Stomach (tissue), 4 donors: Measurements from ENCODE around the gene KIF12.

ENCODE experiments used
- EP300 ChIP-seq: sonication (generic); formaldehyde crosslinking; IDR thresholded peaks from one replicate; pipeline ENCODE4 v1.6.1; 2017; ENCODE audit warnings: antibody characterized with exemption
- POLR2AphosphoS5 ChIP-seq, 3 donors: sonication (generic); formaldehyde crosslinking; IDR thresholded peaks; one replicate each; pipeline ENCODE4 v1.6.1; 2016; ENCODE audit warnings: antibody characterized with exemption in 3 of 3
- TF ChIP-seq, protein P1 (sequence below), 7 experiments: fragments of 450-650 bp in 4 of 7; fragments of 200-600 bp in 3 of 7; sonication (generic) in 3 of 7; IDR thresholded peaks; one replicate each; pipeline ENCODE4 v1.5.1; 2016 to 2019; ENCODE audit warnings: antibody characterized with exemption in 7 of 7, control low read depth in 2 of 7, mild to moderate bottlenecking in 1 of 7

DNA sequence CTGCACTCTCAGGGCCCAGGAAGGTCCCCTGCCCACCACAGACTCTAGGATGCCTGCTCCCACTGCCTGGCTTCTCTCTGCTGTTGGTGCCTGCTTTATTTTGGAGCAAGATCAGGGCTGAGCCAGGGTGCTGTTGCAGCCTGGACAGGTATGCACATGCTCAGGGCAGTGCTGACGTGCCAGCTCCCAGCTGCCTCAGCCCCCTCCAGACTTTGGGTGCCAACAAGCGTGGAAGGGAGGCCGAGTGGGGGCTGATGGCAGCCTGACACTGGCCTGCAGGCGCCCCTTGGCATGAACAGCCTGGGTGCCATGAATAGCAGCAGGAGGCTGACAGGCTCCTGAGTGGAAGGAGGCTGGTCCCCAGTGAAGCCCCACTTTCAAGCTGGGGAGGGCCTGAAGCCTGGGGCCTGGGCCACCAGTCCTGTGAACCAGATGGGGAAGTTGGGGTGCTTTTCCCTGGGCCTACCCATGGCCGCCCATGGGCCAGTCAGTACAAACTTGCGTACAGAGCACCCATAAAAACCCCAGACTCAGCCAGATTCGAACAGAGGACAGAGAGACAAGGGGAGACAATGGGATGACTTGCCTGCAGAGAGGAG is 27.8 kb downstream of the KIF12 start:
- TF ChIP-seq, protein P1, sequence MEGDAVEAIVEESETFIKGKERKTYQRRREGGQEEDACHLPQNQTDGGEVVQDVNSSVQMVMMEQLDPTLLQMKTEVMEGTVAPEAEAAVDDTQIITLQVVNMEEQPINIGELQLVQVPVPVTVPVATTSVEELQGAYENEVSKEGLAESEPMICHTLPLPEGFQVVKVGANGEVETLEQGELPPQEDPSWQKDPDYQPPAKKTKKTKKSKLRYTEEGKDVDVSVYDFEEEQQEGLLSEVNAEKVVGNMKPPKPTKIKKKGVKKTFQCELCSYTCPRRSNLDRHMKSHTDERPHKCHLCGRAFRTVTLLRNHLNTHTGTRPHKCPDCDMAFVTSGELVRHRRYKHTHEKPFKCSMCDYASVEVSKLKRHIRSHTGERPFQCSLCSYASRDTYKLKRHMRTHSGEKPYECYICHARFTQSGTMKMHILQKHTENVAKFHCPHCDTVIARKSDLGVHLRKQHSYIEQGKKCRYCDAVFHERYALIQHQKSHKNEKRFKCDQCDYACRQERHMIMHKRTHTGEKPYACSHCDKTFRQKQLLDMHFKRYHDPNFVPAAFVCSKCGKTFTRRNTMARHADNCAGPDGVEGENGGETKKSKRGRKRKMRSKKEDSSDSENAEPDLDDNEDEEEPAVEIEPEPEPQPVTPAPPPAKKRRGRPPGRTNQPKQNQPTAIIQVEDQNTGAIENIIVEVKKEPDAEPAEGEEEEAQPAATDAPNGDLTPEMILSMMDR (IDR thresholded peaks at IDR 0.05) = no peak
- no peak for TF ChIP-seq POLR2AphosphoS5 (IDR thresholded peaks at IDR 0.05)
- no peak for TF ChIP-seq EP300
